ENCODE results near the gene FRMD4A.

GRCh38 chr10:14129770-14130169, 201.0 kb downstream of the FRMD4A start:
- TF ChIP-seq CTCF (IDR thresholded peaks at IDR 0.05) = no peak
- no peak for TF ChIP-seq POLR2A (IDR thresholded peaks at IDR 0.05)
